ENCODE measurements around the gene TIMM17A.

The TIMM17A gene

DNA sequence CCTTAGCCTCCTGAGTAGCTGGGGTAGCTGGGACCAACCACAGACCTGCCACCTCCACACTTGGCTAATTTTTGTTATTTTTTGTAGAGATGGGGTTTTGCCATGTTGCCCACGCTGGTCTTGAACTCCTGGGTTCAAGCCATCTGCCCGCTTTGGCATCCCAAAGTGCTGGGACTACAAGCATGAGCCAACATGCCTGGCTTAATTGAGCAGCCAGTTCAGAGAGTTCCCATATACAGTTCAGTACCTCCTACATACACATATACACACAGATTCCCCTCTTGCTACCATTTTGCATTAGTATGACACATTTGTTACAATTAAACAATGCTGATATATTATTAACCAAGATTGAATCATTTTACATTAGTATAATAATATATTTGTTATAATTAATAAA lies 30.1 kb downstream of the TIMM17A start:
- DNase-seq: no peak

DNA sequence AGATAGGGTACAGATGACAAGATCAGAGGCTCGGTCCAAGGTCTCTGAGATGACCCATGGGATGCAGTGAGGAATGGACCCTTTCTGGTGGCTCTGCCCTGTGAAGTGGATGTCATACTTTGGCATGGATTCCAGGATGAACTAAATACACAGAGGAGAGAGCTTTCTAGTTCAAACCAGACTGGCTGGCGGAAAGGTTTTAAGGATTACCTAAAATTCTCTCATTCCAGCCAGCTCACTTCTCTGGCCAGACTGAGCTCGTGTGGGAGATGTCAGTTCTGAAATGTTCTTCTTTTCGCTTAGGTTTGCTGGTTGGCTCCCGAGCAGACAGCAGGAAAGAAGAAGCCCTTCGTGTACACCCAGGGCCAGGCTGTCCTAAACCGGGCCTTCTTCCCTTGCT lies 33.3 kb downstream of the TIMM17A start:
- DNase-seq: no peak

DNA sequence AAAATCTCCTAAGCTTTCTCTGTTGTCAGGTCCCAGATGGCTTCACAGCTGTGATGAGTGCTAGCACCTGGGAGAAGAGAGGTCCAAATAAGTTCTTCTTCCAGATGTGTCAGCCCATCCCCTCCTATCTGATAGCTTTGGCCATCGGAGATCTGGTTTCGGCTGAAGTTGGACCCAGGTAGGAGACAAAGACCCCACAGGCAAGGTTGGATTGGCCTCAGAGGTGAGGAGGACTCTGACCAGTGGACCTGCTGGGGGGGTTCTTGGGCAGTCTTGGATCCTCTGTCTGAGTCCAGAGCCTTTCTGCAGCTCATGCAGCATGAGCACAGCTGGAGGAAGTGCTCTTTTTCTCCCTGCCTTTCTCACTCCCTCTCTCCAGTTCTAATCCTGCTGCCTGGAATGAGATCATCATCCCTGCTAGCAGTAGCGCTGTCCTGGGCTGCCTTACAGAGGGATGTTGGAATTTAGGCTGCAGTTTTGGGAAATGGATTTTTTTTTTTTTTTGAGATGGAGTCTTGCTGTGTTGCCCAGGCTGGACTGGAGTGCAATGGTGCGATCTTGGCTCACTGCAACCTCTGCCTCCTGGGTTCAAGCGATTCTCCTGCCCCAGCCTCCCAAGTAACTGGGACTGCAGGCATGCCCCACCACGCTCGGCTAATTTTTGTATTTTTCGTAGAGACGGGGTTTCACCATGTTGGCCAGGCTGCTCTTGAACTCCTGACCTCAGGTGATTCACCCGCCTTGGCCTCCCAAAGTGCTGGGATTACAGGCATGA lies 34.2 kb downstream of the TIMM17A start:
- DNase-seq: no peak

DNA sequence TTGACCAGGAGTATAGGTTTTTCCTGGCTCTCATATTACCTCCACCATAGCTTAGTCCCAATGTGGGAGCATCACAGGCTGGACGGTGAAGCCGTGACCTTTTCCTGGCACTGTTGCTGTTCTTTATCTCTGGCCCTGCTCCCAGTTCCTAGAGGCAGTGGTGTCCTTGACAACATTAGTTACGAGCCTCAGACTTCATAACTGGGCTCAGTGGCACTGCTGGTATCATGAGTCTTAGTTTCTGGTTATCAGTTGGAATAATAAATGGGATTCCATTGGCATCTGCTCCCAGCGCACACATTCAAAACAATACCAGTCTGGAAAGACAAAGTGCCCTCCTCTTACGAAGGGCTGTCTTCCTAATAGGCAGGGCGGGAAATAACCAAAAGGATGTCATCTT lies 35.1 kb downstream of the TIMM17A start:
- DNase-seq: no peak

DNA sequence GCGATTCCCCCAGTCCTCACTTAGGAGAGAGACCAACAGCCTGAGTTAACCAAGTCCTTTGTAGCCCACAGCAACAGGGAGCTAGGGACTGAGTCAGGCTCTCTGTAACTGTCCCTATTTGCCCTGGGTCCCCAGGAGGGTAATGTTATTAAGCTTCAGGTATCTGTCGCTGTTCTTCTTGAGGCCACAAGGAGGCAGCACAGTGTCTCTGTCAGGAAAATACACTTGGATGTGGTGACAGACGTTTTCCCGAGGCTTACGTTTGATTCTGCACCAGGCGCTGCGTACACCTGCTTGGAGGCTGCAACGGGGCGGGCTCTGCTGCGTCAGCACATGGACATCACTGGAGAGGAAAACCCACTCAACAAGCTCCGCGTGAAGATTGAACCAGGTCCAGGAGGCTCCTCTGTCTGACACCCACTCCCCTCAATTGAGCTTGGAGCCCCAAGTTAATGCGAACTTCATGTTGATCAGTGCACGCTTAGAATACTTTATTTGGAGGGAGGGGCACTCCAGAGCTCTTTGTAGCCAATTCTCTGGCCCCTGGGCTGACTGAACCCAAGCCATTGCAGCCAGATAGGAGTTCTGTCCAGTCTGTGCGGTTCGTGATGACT lies 44.4 kb downstream of the TIMM17A start:
- DNase-seq: peak; percentile 32

DNA sequence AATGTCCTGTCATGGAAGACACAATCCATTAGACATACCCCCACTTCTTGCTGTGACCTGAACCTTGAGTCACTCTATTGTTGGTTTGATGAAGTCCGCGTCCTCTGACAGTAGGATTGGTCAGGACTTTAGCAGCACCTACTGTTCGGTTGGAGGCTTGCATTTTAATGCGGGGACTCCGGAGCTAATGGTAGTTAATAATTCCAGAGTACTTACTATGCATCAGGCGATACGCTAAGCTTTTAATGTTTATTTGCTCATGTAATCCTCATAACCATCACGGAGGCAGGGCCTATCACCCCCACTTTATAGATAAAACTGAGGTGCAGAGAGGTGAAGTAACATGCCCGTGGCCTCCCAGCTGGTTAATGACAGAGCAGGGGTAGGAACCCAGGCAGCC lies 47.2 kb downstream of the TIMM17A start:
- DNase-seq: no peak

DNA sequence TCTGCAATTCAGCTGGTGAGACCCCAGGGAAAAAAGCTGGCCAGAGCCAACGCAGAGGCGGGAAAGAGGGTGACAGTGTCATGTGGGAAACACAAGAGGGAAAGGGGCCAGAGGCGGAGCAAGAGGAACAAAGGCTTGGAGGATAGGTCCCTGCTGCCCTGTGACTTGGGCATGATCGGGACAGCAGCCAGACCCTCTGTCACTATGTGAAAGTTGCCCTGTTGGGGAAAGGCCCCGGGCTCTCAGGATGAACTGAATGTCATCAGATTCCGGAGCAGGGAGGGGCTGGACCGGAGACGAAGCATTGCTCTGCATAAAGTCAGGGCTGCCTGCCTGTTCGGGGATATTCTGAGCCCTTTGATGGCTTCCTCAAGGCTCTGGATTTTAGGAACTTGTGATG lies 49.4 kb downstream of the TIMM17A start:
- no peak for DNase-seq

DNA sequence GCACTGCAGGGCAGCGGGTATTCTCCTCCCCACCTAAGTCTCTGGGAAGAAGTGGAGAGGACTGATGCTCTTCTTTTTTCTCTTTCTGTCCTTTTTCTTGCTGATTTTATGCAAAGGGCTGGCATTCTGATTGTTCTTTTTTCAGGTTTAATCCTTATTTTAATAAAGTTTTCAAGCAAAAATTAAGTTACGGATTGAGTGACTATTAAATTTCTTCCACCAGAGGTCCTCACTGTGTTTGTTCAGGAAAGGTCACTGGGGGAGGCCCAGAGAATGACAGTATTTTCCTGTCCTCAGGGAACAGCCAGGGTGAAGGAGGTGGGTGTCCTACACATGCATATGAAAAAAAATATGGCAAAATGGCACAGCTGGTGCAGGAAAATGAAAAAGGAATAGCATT lies 50.7 kb downstream of the TIMM17A start:
- no peak for DNase-seq

DNA sequence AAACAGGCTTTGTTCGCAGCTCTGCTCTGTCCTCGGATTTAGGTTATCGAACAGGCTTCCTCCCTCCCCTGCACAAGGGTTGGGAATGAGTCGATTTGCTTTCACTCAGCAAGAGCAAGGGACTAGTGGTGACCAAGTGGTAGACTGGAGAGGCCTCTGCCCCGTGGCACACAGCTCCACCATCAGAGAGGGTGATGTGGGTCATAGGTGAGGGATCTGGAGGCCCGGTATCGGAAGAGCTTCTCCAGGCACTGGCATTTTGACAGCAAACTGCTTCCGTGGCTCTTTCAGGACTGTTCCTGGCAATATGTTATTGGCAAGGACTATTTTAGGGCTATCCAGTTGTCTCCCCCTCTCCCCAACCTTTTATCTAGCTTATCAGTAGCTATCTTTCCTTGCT lies 52.0 kb downstream of the TIMM17A start:
- no peak for DNase-seq

DNA sequence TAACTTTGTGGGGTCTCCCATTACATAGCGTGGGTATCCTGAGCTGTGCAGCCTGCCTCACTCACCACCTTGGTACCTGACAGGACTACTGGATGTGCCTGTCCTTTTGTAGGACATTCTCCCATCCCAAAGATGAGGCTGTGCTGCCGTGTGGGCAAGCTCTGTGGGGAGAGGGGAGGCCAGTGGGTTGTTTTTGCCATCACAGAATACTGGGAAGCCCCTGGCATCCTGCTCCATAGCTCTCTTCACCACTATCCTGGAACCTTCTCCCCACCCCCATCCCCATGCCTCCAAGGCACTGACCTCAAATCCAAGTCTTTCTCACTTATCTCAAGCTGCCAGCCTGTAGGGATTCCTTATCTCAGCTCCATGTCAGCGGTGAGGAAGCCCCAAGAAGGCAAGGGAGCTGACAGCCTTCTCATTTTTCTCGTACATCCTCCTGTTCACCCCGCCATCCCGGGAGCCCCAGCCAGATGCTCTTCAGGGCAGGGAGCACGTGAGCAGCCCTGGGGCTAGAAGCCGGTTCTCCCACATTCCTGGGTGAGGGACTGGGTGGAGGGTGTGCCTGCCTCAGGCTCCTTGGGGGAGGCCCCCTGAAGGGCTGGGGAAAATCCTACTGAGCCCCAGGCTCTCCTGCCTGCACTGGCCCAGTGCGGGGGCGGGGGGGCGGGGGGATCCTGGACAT lies 52.6 kb downstream of the TIMM17A start:
- DNase-seq: no peak

DNA sequence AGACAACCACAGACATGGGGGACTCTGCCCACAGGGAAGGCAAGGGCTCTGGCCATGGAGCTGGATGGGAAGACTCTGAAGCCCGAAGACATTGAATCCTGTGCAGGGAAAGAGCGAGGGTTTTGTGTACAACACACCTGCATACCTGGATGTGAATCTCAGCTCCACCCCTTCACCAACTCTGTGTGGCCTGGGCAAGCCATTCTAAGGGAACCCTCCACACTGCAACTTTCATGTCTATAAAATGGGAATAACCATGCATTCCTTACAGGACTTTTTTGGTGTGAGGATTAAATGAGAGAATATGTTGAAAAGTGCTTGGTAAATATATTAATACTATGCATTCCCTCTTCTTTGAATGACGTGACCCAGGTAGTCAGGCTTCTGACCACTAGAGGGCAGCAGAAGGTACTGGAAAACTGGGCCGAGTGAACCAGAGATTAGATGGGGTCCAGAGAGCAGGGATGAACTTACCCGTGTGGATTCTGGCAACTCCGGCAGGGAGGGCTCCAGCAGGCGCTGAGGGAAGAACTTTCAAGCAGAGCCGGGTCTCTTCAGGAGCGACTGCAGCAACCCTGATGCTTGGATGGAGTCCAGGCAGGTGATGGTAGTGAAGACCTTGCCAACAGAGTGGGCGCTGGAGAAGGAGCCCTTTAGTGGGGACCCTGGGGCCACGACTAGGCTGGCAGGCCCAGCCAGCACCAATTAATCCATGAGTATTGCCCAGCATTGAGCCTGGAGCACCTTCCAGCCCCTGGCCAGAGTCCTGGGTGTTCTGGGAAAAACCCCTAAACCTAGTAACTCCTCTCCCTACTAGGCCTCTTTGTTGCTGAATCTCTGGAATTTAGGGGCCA lies 54.2 kb downstream of the TIMM17A start:
- peak; percentile 73 for DNase-seq

DNA sequence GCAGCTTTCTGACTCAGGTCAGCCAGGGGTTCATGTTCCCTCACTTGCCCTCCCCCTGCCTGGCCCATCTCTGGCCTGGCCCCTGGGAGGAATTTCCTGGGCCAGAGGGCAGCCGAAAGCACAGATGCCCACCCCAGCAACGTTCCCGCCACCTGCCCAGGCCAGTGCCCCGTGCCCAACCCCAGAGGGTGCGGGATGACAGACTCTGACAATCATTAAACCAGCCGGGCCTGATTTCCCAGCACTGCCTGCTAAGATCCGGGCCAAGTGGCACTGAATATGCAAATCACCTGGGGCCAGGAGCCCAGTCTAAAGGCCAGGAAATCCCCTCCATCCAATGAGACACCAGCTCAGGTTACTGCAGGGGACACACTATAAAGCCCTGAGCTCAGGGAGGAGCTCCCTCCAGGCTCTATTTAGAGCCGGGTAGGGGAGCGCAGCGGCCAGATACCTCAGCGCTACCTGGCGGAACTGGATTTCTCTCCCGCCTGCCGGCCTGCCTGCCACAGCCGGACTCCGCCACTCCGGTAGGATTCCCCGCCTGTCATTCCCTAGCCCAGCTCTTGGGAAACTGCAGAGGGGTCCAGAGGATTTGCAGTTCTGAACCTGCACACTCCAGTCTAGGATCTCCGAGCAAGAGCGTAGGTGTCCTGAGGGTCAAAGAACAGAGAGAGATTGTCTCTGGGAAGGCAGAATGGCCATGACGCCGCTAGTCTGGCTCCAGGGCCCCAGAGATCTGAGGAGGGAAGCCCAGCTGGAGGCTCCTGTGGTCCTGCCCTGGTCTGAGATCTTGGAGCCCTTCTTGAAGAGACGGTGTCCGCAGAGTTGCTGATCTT lies 55.1 kb downstream of the TIMM17A start, which contains the start of gene ELF3:
TSS of gene ELF3 (plus strand) at position 408 of the 836 bp plus-strand sequence. CDS start 550 bp downstream, outside the sequence.
- no peak for DNase-seq

DNA sequence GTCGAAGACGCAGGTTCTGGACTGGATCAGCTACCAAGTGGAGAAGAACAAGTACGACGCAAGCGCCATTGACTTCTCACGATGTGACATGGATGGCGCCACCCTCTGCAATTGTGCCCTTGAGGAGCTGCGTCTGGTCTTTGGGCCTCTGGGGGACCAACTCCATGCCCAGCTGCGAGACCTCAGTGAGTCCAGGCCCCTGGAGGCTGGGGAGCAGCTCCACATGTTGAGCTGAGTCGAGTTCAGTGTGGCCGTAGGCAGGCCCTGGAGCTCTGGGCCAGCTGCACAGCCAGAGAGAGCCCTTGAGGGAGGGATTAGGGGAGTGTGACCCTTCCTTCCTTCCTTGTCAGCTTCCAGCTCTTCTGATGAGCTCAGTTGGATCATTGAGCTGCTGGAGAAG lies 56.7 kb downstream of the TIMM17A start:
- DNase-seq: no peak

DNA sequence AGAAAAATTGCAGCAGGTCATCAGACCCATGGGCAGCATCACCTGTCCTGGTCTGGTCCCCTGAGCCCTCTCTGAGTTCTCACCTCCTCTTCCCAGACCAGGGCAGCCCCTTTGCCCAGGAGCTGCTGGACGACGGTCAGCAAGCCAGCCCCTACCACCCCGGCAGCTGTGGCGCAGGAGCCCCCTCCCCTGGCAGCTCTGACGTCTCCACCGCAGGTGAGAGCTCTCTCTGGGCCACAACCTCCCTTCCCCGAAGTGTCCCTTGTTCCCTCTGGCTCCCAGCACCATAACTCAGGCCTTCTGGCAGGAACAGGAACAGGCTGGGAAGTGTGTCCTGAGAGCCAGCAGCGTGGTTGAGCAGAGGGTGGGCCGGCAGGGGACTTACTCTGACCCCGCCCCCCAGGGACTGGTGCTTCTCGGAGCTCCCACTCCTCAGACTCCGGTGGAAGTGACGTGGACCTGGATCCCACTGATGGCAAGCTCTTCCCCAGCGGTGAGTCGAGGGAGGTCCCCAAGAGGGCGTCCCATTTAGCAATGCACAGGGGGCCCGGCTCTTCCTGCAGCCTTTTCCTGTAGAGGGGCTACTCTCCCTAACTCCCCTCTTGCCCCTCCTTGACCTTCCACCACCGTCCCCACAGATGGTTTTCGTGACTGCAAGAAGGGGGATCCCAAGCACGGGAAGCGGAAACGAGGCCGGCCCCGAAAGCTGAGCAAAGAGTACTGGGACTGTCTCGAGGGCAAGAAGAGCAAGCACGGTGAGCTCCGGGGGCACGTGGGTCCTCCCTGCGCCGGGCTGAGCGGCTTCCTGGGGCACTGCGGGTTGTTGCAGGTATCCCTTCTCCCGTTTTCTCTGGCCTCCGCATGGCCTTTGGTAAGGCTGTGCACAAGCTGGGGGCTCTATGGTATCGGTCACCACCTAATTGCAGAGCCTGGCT lies 57.5 kb downstream of the TIMM17A start:
- no peak for DNase-seq

DNA sequence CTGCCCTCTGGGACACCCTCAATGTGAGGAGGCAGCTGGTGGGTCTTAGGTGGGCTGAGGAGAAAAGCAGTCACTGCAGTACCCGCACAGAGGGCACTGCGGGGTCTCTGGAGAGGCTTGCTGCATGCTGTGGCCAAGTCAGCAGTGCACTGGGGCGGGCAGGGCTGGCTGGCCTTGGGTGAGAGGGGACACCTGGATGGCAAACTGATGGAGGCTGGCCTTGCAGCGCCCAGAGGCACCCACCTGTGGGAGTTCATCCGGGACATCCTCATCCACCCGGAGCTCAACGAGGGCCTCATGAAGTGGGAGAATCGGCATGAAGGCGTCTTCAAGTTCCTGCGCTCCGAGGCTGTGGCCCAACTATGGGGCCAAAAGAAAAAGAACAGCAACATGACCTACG lies 58.3 kb downstream of the TIMM17A start:
- no peak for DNase-seq

DNA sequence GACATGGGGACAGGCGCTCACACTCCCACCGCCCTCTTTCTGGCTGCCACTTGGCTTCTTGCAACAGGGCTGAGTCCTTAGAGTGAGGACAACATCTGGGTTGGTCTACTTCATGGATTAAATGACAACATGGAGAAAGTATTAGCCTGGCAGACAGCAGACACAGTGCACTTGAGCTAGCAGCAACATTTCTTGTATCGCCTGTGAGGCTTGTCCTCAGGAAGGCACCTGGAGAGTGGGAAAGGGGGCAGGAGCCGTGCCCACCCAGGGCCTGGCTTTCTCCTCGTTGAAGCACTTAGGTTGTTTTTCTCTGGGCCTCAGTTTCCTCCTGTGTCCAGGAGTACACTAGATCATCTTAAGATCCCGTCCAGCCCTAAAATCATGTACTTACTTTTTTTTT lies 58.8 kb downstream of the TIMM17A start:
- no peak for DNase-seq

DNA sequence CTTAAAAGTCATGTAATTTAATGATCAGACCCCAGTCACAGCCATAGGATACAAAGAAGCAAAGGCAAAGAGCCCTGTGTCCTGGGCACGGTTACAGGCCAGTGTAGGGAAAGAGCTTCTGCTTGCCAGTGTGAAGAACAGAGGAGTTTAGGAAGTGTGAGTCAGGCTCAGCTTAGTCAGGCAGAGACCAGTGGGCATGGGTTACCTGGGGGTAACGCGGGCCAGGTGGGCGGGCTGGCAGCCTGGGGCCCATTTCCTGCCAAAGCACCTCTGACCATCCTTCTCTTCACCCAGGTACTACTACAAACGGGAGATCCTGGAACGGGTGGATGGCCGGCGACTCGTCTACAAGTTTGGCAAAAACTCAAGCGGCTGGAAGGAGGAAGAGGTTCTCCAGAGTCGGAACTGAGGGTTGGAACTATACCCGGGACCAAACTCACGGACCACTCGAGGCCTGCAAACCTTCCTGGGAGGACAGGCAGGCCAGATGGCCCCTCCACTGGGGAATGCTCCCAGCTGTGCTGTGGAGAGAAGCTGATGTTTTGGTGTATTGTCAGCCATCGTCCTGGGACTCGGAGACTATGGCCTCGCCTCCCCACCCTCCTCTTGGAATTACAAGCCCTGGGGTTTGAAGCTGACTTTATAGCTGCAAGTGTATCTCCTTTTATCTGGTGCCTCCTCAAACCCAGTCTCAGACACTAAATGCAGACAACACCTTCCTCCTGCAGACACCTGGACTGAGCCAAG lies 59.8 kb downstream of the TIMM17A start:
- no peak for DNase-seq

DNA sequence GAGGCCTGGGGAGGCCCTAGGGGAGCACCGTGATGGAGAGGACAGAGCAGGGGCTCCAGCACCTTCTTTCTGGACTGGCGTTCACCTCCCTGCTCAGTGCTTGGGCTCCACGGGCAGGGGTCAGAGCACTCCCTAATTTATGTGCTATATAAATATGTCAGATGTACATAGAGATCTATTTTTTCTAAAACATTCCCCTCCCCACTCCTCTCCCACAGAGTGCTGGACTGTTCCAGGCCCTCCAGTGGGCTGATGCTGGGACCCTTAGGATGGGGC lies 60.3 kb downstream of the TIMM17A start:
- DNase-seq: no peak

DNA sequence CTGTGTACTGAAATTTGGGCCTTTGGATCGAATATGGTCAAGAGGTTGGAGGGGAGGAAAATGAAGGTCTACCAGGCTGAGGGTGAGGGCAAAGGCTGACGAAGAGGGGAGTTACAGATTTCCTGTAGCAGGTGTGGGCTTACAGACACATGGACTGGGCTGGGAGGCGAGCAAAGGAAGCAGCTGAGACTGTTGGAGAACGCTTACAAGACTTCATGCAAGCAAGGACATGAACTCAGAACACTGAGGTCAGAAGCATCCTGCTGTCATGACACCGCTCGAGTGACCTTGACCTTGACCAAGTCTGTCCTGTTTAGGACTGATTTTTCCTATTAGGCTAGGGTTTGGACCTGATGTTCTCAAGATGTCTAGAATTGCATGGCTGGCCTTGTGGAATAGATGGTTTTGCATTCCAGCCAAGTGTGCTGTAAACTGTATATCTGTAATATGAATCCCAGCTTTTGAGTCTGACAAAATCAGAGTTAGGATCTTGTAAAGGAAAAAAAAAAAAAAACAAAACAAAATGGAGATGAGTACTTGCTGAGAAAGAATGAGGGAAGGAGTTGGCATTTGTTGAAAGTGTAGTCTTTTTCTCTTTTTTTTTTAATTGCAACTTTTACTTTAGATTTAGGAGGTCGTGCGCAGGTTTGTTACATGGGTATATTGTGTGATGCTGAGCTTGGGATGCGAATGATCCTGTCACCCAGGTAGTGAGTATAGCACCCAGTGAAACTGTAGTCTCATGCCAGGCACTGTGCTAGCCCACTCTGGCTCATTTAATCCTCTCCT lies 60.9 kb downstream of the TIMM17A start:
- no peak for DNase-seq

Data from activated CD4-positive, alpha-beta T cell treated with anti-CD3 and anti-CD28 coated beads for 48 hours (primary cell).